Measurements from ENCODE around the gene CACNA1D.
A peak's percentile ranks its signal among the peaks of the same experiment; 100 is the strongest.

The CACNA1D gene

DNA sequence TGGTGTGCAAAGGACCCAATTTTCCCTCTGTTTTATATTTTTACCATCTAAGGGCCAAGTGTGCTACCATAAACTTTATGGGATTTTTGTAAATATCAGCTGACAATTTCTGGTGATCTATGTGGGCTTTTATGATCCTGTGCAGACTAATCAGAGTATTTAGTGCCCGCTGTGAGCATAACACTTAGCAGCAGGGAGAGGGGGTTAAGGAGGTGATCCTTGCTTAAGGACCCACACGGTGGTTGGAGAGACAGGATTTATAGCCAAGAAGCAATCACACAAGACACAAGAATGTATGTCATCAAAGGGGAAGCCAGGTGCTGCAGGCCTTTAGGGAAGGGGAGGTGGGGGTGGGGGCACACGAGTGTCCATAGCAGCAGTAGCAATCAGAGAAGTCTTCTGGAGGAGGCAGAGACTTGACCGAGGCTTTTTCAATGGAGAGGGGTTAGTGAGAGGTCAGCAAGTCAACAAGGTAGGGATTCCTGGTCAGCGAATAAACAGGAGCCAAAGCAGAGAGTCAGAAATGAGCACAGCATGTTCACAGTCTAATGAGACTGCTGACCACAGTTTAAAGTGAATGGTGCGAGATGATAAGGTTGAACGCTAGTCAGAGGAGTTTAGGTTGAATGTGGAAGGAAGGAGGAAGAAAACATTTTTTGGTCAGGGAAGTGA, 4.5 kb upstream of the CACNA1D start:
- H3K27ac ChIP-seq: no peak overlapping the region
- TF ChIP-seq ZFX (IDR thresholded peaks at IDR 0.05): no peak
- TF ChIP-seq, protein P1, sequence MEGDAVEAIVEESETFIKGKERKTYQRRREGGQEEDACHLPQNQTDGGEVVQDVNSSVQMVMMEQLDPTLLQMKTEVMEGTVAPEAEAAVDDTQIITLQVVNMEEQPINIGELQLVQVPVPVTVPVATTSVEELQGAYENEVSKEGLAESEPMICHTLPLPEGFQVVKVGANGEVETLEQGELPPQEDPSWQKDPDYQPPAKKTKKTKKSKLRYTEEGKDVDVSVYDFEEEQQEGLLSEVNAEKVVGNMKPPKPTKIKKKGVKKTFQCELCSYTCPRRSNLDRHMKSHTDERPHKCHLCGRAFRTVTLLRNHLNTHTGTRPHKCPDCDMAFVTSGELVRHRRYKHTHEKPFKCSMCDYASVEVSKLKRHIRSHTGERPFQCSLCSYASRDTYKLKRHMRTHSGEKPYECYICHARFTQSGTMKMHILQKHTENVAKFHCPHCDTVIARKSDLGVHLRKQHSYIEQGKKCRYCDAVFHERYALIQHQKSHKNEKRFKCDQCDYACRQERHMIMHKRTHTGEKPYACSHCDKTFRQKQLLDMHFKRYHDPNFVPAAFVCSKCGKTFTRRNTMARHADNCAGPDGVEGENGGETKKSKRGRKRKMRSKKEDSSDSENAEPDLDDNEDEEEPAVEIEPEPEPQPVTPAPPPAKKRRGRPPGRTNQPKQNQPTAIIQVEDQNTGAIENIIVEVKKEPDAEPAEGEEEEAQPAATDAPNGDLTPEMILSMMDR (conservative IDR thresholded peaks at IDR 0.05): no peak

GRCh38 chr3:53490459-53490968, 3.9 kb upstream of the CACNA1D start:
- TF ChIP-seq, protein P1 (conservative IDR thresholded peaks at IDR 0.05): no peak

DNA sequence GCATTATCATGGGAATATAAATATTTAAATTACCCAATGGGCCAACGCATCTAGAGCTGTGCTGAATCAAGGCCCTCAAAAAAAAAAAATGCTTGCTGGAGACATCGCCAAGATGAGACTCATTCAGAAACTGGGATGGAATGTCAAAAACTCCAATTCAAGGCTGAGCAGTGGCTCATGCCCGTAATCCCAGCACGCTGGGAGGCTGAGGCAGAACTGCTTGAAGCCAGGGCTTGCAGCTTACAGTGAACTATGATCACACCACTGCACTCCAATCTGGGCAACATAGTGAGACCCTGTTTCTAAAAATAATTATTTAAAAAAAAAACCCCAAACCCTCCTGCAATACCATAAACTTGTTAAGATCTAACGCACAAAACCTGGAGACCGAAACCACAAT, 3.1 kb upstream of the CACNA1D start:
- H3K27ac ChIP-seq: no peak overlapping the region
- TF ChIP-seq, protein P1 (conservative IDR thresholded peaks at IDR 0.05): no peak

More at GRCh38 chr3:53490459-53490968, 3.9 kb upstream of the CACNA1D start:
- H3K27ac ChIP-seq: no peak overlapping the region

DNA sequence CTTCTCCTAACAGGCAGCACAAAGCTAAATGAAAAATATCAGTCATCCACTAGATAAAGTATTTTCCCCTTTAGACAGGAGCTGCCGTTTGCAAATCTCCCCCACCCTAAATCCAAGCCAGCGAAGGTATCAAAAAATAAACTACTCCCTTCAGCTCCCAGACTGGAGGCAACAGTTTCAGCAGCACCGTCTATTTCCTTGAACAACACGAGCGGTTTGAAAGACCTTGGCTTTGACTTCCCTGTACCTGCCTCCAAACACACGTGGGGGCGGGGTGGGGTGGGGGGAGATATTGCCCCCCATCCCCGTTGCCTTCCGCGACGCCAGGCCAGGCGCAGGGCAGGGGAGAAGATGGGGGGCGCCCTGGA, 832 bp upstream of the CACNA1D start:
- H3K27ac ChIP-seq: peak overlapping the region; percentile 66; the same call in 1 of the 2 replicates
- TF ChIP-seq ZFX (IDR thresholded peaks at IDR 0.05): no peak
- TF ChIP-seq, protein P1 (conservative IDR thresholded peaks at IDR 0.05): no peak

- TF ChIP-seq ZFX (IDR thresholded peaks at IDR 0.05): no peak
- TF ChIP-seq, protein P1 (conservative IDR thresholded peaks at IDR 0.05): no peak
- H3K27ac ChIP-seq: no peak overlapping the region
These were observed 722 bp downstream of the CACNA1D start for GRCh38 chr3:53495146-53495519.

DNA sequence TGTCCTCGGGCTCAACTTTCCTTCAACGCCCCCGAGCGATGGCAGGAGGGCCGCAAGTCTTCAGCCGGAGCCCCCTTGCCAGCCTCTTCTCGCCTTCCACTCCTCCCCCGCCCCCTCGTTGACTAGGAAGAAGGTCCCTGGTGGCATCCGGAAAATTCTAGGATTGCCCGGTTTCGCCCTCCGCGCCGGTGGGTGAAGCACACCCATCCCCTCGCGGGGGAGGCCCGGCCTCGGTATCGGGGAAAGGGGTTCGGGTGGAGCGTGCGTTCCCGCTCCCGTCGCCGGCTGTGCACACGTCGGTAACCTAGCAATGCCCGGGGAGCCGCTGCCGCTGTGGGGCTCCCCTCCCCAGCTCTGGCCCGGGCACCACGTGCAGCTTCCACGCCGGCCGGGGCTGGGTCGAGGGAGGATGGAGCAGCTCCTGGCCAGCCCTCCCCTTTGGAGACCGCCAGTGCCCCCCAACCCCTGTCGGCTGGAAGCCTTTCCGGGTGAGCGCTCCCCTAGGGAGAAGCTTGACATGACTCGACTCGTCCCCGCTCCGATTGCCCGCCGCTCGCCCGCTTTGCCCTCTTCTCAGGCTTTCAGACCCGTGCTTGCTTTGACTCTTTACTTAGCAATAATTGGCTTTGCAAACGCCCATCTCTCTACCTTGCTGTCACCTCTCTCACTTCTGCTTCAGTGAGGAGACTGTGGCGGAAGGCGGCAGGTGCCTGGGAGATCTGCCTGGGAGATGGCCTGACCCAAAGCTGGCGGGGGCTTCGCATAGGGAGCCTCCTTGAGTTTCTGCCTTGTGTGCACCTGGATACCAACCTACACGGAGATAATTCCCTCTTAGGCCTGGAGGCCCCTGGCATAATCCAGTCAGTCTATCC, 1.3 kb downstream of the CACNA1D start:
- TF ChIP-seq, protein P1 (conservative IDR thresholded peaks at IDR 0.05): no peak
- no peak for TF ChIP-seq ZFX (IDR thresholded peaks at IDR 0.05)

GRCh38 chr3:53496392-53496670, 1.9 kb downstream of the CACNA1D start:
- no peak for TF ChIP-seq ZFX (IDR thresholded peaks at IDR 0.05)
- TF ChIP-seq, protein P1 (conservative IDR thresholded peaks at IDR 0.05): no peak
- no peak overlapping the region for H3K27ac ChIP-seq

More for the DNA sequence above, 1.3 kb downstream of the CACNA1D start:
- no peak overlapping the region for H3K27ac ChIP-seq

Measured in C4-2B (cell line).